Activated CD8-positive, alpha-beta memory T cell treated with anti-CD3 and anti-CD28 coated beads for 36 hours (primary cell): ENCODE data around the gene MMP14. TPM values are rescaled to one million over a fixed set of nuclear protein-coding genes. Genes with fewer than 3 reads are reported as not detected.

Source experiments
- CTCF ChIA-PET: fragments of 350-600 bp; sonication (Branson Sonifier 250); formaldehyde crosslinking; loops from one replicate; lab custom pipeline; 2021; ENCODE audit warnings: antibody characterized with exemption; lab: Charles Lee
- POLR2A ChIA-PET: fragments of 350-600 bp; sonication (Branson Sonifier 250); formaldehyde crosslinking; loops from one replicate; lab custom pipeline; 2021; ENCODE audit warnings: antibody characterized with exemption; lab: Charles Lee
- total RNA-seq, 2 experiments: library from RNA; stranded (reverse); gene quantifications; one replicate each; pipeline ENCODE4 v1.2.3, GENCODE V29; 2021

Gene MMP14
- total RNA-seq, 2 experiments from 2014 or later, result 0.76 to 1.8 TPM

GRCh38 chr14:22811722-22812121, 24.7 kb upstream of the MMP14 start:
- POLR2A ChIA-PET, result interaction anchor here (0.7 kb wide), 1 partner anchor 223 kb away, joined by 4 read pairs; no protein-coding TSS in a partner anchor

GRCh38 chr14:22812744-22813143, 23.6 kb upstream of the MMP14 start:
- ChIA-PET POLR2A (interaction anchor here (0.7 kb wide), 1 partner anchor 224 kb away, joined by 4 read pairs; no protein-coding TSS in a partner anchor), CTCF (interaction anchor here (1.4 kb wide), 1 partner anchor 10 kb away, joined by 6 read pairs; no protein-coding TSS in a partner anchor)

More at GRCh38 chr14:22811722-22812121, 24.7 kb upstream of the MMP14 start:
- CTCF ChIA-PET, result interaction anchor here (0.7 to 1.4 kb wide), 2 partner anchors 11 to 975 kb away, joined by 3 to 6 read pairs; no protein-coding TSS in a partner anchor

GRCh38 chr14:22813145-22813544, 23.2 kb upstream of the MMP14 start:
- ChIA-PET CTCF (interaction anchor here (1.4 kb wide), 1 partner anchor 10 kb away, joined by 6 read pairs; no protein-coding TSS in a partner anchor), POLR2A (interaction anchor here (0.7 kb wide), 1 partner anchor 161 kb away, joined by 5 read pairs; no protein-coding TSS in a partner anchor)

- CTCF ChIA-PET, result no interaction called here
- POLR2A ChIA-PET, result no interaction called here
These were observed 22.0 kb upstream of the MMP14 start for GRCh38 chr14:22814373-22814772.

- CTCF ChIA-PET, result no interaction called here
- POLR2A ChIA-PET, result no interaction called here
These were observed 21.3 kb upstream of the MMP14 start, which contains the start of gene SLC7A7 for GRCh38 chr14:22814941-22815713. TSS of gene SLC7A7 (minus strand) at chr14:22815435. CDS start at chr14:22813398, 2,037 bp downstream.

GRCh38 chr14:22819151-22819988, 17.0 kb upstream of the MMP14 start:
- POLR2A ChIA-PET, result no interaction called here
- CTCF ChIA-PET, result interaction anchor here (0.6 to 3.2 kb wide), 5 partner anchors 9 to 280 kb away, joined by 4 to 13 read pairs (median 7); no protein-coding TSS in a partner anchor

- POLR2A ChIA-PET, result no interaction called here
These were observed 15.7 kb upstream of the MMP14 start for GRCh38 chr14:22820731-22821130.

GRCh38 chr14:22821193-22822015, 15.0 kb upstream of the MMP14 start:
- CTCF ChIA-PET, result interaction anchor here (1.2 to 7.6 kb wide), 9 partner anchors 10 to 969 kb away, joined by 3 to 94 read pairs (median 13); partner anchors contain the start of gene LRP10
- POLR2A ChIA-PET, result no interaction called here

More at GRCh38 chr14:22820731-22821130, 15.7 kb upstream of the MMP14 start:
- CTCF ChIA-PET, result interaction anchor here (3.2 to 7.6 kb wide), 3 partner anchors 8 to 38 kb away, joined by 8 to 94 read pairs (median 27); no protein-coding TSS in a partner anchor

- ChIA-PET CTCF (interaction anchor here (0.6 to 7.6 kb wide), 16 partner anchors 9 to 970 kb away, joined by 3 to 94 read pairs (median 6); partner anchors contain the start of gene LRP10), POLR2A (no interaction called here)
These were observed 14.3 kb upstream of the MMP14 start for GRCh38 chr14:22822016-22822570.

- POLR2A ChIA-PET, result interaction anchor here (0.6 kb wide), 1 partner anchor 80 kb away, joined by 4 read pairs; no protein-coding TSS in a partner anchor
These were observed 13.8 kb upstream of the MMP14 start for GRCh38 chr14:22822571-22823098.

GRCh38 chr14:22824711-22825359, 11.6 kb upstream of the MMP14 start:
- CTCF ChIA-PET, result interaction anchor here (0.9 to 7.6 kb wide), 6 partner anchors 28 to 255 kb away, joined by 3 to 94 read pairs (median 13); partner anchors contain the start of gene LRP10
- POLR2A ChIA-PET, result interaction anchor here (0.6 kb wide), 1 partner anchor 99 kb away, joined by 13 read pairs; no protein-coding TSS in a partner anchor

More at GRCh38 chr14:22822571-22823098, 13.8 kb upstream of the MMP14 start:
- CTCF ChIA-PET, result interaction anchor here (0.6 to 7.6 kb wide), 19 partner anchors 8 to 971 kb away, joined by 3 to 94 read pairs (median 6); partner anchors contain the start of gene LRP10

GRCh38 chr14:22829076-22829660, 7.2 kb upstream of the MMP14 start:
- POLR2A ChIA-PET, result interaction anchor here (1.3 kb wide), 1 partner anchor 307 kb away, joined by 3 read pairs; no protein-coding TSS in a partner anchor

GRCh38 chr14:22829661-22830442, 6.5 kb upstream of the MMP14 start, which contains the start of gene MRPL52:
TSS of gene MRPL52 (plus strand) at chr14:22829887. CDS start at chr14:22829913, 26 bp downstream.
- ChIA-PET CTCF (interaction anchor here (0.7 to 2.9 kb wide), 8 partner anchors 8 to 1522 kb away, joined by 3 to 26 read pairs (median 5); partner anchors contain the start of gene LRP10), POLR2A (interaction anchor here (0.6 to 1.4 kb wide), 8 partner anchors 9 to 473 kb away, joined by 3 to 6 read pairs (median 4); partner anchors contain the start of genes OXA1L and RBM23)

More at GRCh38 chr14:22829076-22829660, 7.2 kb upstream of the MMP14 start:
- CTCF ChIA-PET, result interaction anchor here (0.5 to 2.9 kb wide), 5 partner anchors 10 to 1522 kb away, joined by 3 to 26 read pairs (median 4); partner anchors contain the start of gene LRP10

GRCh38 chr14:22830443-22831010, 5.9 kb upstream of the MMP14 start:
- ChIA-PET CTCF (interaction anchor here (0.7 to 2.9 kb wide), 5 partner anchors 8 to 274 kb away, joined by 4 to 26 read pairs (median 5); no protein-coding TSS in a partner anchor), POLR2A (interaction anchor here (0.6 to 1.4 kb wide), 7 partner anchors 8 to 472 kb away, joined by 3 to 6 read pairs (median 4); partner anchors contain the start of genes OXA1L and RBM23)
